GM18505 (cell line): ENCODE measurements around the gene CERS2.

ENCODE experiments used
- ATAC-seq: cut with Tn5 transposase; IDR thresholded peaks from one replicate; pipeline ENCODE4 v1.9.1; 2021; ENCODE audit not compliant: unreplicated experiment
- POLR2A ChIP-seq: IDR thresholded peaks from 4 replicates; pipeline ENCODE4 v1.6.1; 2011; ENCODE audit warnings: borderline replicate concordance; ENCODE audit not compliant: insufficient read depth, insufficient read length; ENCODE audit errors: extremely low read depth

The CERS2 gene

GRCh38 chr1:150987924-150988323, 13.3 kb upstream of the CERS2 start:
- no peak for TF ChIP-seq POLR2A
- no peak for ATAC-seq

GRCh38 chr1:150985179-150985825, 10.7 kb upstream of the CERS2 start:
- TF ChIP-seq POLR2A, result no peak
- no peak for ATAC-seq

- no peak for ATAC-seq
- TF ChIP-seq POLR2A, result no peak
Observed at GRCh38 chr1:150981805-150982712, 7.4 kb upstream of the CERS2 start, which contains the start of gene ANXA9. TSS of gene ANXA9 (plus strand) at chr1:150982292. CDS start at chr1:150983106, 814 bp downstream.

GRCh38 chr1:150981177-150981804, 6.7 kb upstream of the CERS2 start:
- no peak for TF ChIP-seq POLR2A
- ATAC-seq, result no peak

GRCh38 chr1:150979092-150980056, 4.7 kb upstream of the CERS2 start:
- no peak for TF ChIP-seq POLR2A
- no peak for ATAC-seq

GRCh38 chr1:150976879-150977694, 2.5 kb upstream of the CERS2 start:
- no peak for ATAC-seq
- TF ChIP-seq POLR2A, result no peak

- TF ChIP-seq POLR2A, result no peak
- ATAC-seq, result no peak
Observed at GRCh38 chr1:150976401-150976821, 1.8 kb upstream of the CERS2 start.

GRCh38 chr1:150973836-150974579, 627 bp downstream of the CERS2 start:
- ATAC-seq, result peak; percentile 43

GRCh38 chr1:150973258-150973835, 1.3 kb downstream of the CERS2 start:
- no peak for ATAC-seq
- TF ChIP-seq POLR2A, result peak; percentile 7

More at GRCh38 chr1:150973836-150974579, 627 bp downstream of the CERS2 start:
- peak; percentile 3 for TF ChIP-seq POLR2A

- no peak for TF ChIP-seq POLR2A
- ATAC-seq, result no peak
Observed at GRCh38 chr1:150972417-150972940, 2.2 kb downstream of the CERS2 start.

- no peak for TF ChIP-seq POLR2A
- no peak for ATAC-seq
Observed at GRCh38 chr1:150971583-150972416, 2.8 kb downstream of the CERS2 start.
